ENCODE data around the gene CALML4.

- TF ChIP-seq POLR2A (IDR thresholded peaks at IDR 0.05) (no peak), CTCF (IDR thresholded peaks at IDR 0.05) (no peak)
These were observed 20.3 kb downstream of the CALML4 start for GRCh38 chr15:68184616-68185480.
